ENCODE results near the gene NOP9.
A peak's percentile ranks its signal among the peaks of the same experiment; 100 is the strongest.

NOP9 gene, protein sequence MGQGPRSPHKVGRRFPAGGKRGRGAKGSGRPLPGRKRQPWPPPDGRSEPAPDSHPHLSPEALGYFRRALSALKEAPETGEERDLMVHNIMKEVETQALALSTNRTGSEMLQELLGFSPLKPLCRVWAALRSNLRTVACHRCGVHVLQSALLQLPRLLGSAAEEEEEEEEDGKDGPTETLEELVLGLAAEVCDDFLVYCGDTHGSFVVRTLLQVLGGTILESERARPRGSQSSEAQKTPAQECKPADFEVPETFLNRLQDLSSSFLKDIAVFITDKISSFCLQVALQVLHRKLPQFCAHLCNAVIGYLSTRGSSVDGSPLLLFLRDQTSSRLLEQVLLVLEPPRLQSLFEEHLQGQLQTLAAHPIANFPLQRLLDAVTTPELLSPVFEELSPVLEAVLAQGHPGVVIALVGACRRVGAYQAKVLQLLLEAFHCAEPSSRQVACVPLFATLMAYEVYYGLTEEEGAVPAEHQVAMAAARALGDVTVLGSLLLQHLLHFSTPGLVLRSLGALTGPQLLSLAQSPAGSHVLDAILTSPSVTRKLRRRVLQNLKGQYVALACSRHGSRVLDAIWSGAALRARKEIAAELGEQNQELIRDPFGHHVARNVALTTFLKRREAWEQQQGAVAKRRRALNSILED

DNA sequence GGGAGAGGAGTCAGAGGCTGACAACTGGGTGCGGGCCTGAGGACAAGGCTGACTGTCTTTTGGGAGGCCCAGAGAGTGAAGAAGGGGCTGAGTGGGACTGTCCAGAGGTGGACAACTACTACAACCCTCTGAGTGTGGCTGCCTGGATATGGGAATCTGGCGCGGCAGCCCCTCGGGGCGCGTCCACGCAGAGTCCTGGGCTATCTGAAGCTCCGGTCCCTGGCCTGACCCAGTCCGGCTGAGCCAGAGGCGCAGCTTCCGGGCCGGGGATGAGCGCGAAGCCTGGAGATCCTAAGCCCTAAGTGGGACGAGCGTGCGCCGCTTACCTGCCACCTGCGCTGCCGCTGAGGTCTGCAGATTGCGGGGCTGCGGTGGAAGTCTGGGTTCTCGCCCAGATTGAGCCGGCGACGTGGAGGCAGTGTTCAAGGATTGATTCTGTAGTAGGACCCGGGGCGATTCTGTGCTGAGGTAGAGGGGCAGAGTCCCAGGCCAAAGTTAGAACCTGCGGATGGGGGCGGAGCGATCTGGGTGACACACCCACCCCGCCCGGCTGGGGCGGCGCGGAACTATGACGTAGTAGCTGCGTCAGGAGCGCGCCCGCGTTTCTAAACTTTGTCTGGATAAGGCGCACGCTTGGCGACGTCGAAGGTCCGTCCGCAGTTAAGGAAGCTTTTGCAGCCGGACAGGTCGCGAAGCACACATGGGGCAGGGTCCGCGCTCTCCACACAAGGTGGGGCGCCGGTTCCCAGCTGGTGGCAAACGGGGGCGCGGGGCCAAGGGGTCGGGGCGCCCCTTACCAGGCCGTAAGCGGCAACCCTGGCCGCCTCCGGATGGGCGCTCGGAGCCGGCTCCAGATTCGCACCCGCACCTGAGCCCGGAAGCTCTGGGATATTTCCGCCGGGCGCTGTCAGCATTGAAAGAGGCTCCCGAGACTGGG, at the start of gene NOP9, which contains the start of gene DHRS1:
Gene NOP9 (plus strand): TSS at position 596 of the 937 bp plus-strand sequence. CDS start 105 bp downstream, at position 701.
Gene DHRS1 (minus strand): TSS at position 526 of the 937 bp plus-strand sequence. CDS start 674 bp downstream, outside the sequence.
- peak; percentile 92 for DNase-seq (ENCODE audit: low spot score)

DNA sequence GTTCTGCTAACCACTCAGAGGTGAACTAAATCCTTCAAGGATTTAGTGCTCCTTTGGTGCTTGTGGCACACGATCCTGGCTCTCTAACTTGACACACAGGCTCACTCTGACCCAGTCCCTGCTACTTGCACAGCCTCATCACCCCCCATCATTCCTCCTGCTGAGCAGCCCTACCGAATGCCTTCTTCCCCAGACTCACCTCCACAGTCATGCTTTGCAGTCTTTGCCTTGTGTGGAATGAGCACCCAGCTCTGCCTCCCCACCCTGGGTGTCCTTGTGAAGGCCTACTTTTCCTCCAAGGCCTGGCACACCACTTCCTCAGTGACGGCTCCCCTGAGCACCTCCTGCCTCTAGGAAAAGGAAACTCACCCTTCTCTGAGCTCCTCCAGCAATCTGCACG, 49.3 kb upstream of the NOP9 start:
- no peak for DNase-seq (ENCODE audit: low spot score)

DNA sequence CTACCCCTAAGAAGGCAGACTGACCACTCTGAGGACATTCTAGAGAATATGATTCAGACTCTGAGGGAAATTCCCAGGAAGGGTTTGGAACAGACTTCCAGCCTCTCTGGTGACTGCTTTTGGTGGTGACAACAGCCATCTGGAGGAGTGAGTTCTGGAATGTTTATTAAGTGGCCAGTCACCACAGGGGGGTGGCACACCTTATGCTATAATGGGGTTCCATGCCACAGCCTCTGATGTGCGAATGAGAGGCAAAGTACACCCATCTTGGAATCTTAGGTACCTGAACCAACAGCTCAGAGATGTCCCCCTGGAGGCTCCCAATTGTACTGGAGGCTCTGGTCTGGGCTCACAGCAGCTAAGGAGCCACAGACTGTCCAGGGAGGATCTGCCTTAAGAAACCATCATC, 47.8 kb upstream of the NOP9 start:
- DNase-seq (ENCODE audit: low spot score) = no peak

DNA sequence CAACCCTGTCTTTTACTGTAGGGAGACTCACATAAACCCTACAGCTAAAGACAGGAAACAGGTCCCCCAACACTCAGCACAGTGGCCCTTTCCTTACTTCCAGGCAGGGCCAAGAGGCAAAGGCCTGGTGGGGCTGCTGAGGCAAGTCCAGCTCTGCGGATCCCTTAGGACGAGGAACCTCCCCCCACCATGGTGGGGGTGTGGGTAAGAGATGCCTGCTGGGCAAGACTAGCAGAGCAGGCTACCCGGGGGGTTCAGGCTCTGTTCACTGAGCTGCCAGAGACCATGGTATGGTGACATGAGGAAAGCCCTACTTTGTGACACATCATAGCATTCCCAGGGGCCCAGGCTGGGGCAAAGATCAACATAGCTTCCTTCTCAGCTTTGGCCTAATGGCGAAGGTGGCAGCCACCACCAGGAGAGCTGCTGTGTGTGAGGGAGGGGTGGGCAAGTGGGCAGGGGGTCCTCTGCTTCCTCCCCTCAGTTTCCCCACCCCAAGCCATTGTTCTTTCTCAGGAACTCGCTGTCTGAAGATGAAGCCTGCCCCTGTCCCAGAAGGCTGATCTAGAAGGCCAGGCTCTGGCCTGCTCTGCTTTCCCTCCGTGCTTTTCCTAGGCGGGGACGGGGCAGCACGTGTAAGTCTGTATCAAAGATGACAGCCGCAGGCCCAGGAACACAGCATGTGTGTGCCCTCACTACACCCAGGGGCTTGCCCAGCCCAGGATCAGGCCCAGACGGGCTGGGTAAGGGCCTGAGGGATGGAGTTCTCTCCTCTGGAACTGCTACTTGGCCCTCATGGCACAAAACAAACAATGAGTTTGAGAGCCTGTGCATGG, 47.1 kb upstream of the NOP9 start:
- DNase-seq (ENCODE audit: low spot score) = no peak

DNA sequence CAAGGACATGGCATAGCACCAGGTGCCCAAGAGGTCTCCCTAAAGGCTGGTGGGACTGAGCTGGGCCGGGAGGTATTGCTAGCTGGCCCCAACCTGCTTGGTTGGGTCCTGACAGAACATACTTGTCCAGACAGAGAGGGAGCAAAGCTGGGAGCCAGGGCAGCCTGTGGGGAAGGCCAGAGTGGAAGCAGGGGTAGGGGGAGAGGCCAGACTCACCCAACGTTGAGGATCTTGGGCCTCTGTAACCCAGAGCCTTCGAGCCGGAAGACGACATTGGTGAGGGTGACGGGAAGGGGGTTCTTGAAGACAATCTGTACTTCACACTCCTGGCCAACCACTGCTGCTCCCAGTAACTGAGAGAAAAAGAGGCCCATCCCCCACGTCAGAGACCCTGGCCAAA, 45.7 kb upstream of the NOP9 start:
- DNase-seq (ENCODE audit: low spot score) = no peak

DNA sequence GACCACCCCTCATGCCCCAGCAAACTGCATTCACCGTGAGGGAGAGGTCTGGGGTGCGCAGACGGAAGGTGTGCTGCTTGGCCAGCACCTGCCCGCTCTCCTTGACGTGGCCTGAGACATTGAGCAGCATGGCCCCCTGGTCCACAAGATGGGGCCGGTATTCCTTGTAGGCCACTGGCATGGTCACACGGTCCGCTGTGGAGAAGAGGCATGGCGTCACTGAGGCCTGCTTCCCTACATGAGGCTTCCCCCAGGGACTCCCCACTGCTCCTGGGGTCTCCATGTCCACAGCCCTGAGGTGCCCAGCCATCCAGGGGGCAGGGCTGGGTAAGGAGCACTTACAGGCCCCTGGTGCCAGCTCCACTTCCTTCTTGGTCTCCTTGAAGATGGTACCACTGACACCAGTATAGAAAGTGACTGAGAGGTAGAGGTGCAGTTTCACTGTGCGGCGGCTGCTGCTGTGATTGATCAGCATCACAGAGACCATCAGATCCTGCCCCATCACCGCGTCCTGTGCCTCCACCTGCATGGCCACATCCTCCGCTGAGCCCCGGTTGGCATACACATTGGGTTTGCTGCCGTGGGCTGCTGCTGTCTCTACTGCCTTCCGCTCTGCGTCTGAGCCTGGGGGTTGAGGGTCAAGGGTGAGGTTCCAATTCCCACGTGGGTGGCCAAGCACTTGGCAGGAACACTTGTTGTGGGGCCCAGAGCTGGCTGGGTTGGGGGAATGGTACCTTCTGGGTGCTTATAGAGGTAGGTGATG, 44.8 kb upstream of the NOP9 start:
- no peak for DNase-seq (ENCODE audit: low spot score)

DNA sequence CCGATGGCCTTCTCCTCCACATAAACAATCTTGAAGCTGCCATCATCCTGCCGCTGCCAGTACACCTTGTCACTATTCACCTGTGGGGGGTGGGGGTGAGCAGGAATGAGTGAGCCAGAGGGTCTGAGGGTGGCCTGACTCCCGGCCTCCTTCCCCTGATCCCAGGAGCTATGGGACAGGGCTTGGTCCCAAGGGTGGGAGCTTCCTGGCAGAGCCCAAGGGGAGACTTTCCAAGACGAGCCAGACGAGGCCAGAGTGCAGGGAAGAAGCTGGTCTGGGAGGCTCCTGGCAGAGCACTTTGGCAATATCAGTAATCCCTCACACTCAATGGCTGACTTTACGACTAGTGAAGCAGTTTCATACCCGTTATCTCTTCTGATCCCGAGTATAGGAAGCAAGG, 44.2 kb upstream of the NOP9 start:
- DNase-seq (ENCODE audit: low spot score) = no peak

DNA sequence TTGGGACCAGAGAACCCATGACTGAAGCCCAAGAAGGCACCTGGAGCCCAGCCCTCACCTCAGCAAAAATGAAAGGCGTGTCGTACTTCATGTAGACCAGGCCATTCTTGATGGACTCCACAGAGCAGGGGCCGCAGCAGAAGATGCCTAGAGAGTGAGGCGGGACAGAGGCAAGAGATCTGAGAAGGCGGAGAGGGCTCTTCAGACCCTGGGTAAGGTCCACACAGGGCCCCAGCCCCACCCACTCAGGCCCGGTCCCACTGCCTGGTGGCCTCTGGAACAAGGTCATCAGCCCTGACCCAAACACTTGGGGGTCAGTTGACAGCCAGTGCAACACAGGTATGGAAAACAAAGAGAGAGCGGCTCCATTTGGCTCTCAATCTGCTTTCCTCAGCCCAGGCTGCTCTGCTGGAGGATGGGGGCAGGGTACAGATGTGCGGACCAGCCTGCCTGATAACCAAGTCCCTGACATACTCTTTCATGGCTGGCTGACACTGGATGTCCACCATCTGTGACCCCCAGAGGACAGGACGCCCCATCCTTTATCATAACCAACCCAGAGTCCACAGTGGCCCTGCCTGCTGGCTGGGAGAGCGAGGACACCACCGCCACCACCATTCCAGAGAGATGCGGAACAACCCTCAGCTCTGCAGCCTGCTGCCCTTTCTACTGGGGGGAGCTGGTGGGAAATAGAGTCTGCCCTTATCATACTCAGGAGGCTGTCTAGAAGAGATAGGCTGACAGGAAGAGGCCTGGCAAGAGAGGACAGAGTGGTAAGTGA, 43.5 kb upstream of the NOP9 start:
- DNase-seq (ENCODE audit: low spot score) = no peak

DNA sequence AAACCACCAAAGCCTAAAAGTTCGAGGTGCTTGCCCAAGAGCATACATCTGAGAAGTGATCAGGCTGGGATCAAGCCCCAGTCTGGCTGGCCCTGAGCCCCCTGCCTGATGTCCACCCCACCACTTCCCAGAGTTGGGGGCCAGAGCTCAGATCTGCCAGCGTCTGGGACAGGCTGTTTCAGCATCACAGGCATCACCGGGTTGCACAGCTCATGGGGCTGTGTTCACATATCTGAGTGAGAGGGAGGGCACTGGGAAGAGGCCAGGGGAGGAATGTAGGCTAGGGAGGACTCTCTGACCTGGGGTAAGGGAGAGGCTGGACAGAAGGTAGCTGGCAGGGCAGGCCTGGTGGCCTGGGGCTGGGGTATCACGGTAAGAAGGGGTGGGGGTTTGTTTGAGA, 42.7 kb upstream of the NOP9 start:
- no peak for DNase-seq (ENCODE audit: low spot score)

DNA sequence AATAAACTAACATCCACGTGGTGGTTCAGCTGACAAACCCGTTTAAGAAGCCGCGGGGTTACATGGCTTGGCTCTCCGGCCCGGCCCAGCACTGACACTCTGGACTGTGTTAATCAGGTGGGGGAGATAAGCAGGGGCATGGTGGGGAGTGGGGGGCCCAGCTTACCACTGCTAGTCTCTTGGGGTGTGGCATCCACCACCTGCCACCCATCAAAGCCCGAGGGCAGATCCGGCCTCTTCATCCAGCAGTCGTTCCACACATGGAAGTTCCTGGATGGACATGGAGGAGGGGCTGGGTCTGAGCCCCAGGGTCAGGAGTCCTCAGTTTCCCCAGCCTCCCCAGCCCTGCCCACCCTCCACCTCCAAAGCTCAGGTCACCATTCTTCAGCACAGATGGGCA, 41.5 kb upstream of the NOP9 start:
- DNase-seq (ENCODE audit: low spot score) = no peak

DNA sequence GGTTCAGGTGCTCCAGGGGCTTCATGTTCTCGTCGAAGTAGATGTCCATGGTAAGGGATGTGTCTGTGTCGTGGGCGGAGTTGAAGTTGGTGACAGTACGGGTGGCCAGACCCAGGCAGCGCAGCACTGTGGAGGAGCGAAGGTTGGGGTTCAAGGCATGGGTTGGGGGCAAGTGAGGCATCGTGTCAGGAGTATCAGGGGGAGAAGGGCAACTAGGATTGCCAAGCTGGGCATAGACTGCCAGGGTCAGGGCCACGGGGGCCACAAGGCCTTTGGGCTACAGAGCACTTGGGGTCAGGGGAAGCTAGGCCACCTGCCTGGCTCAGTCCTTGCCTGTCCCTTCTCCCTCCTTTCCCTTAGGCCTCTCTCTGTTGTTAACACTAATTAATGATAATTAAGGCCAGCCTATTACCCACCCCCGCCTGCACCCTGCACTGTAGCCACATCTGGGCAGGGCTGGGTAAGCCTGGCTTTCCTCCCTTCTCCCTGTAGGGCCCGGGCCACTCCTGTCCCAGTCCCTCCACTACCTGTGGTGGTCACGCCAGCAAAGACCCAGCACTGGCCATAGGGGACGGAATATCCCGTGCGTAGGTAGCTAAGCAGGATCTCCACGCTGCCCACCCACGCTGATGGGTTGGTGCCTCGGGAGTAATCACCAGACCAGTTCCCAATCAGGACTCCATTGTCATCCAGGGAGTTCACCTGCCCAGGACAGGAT, 40.9 kb upstream of the NOP9 start:
- no peak for DNase-seq (ENCODE audit: low spot score)

DNA sequence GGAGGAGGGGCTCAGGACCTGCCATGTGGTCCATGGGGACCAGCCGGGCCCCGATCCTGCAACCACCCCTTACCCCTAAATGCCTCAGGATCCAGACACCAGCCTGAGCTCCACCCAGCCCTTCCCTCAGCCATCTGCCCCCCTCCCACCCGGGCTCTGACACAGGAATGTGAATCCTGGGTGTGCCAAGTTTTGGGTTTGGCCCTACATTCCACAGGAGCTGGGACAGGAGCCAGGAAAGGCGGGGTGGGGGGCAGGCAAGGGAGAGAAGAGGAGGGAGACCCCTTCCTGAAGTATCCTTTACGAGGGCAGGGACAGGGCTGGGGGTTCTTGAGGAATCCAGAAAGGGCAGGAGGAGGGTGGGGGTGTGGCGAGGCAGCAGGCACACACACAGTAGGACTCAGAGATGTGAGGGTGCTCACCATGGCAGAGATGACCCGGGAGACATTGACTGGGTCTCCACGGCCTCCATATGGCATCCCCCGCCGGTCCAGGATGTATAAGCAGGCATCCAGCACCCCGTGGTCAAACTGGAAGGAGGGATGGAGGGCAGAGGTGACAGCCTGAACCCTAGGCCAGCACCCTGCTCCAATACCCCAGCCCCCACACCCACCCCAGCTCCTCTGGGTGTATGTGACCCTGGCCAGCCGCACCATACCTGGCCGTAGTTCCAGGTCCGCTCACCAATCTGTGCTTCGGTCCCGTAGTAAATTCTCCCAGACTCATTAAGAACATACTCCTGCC, 40.2 kb upstream of the NOP9 start:
- DNase-seq (ENCODE audit: low spot score) = no peak

DNA sequence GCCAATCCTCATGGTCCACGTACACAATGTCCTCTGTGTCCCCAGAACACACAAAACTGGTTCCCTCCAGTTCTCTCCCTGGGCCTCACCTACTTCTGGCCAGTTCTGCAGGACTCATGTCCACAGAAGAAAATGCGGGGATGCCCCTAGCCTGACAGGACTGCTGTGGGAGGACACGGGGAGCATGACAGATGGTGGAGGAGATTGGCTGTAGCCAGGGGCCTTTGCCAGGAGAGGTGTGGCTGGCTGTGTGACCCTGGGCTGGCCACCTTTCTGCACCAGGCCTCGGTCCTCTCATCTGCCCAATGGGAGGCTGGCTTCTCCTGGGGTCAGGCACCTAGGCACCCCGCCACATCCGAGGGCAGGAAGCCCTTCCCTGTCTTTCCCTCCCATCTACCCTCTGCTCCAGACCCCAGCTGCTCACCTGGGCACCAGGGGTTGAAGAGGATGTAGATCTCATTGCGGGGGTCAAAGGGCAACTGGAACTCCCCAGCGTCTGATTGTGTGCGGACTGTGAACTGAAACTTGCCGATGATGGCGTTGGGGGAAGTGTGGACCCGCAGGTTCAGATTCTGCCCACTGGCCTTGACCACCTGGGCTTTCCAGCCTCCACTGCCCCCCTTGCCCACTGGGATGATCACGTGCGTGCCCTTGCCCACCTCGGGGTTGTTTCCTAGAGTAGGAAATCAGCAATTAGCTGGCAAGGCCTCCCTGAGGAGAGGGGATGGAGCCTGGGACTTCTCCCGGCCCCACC, 39.4 kb upstream of the NOP9 start:
- no peak for DNase-seq (ENCODE audit: low spot score)

DNA sequence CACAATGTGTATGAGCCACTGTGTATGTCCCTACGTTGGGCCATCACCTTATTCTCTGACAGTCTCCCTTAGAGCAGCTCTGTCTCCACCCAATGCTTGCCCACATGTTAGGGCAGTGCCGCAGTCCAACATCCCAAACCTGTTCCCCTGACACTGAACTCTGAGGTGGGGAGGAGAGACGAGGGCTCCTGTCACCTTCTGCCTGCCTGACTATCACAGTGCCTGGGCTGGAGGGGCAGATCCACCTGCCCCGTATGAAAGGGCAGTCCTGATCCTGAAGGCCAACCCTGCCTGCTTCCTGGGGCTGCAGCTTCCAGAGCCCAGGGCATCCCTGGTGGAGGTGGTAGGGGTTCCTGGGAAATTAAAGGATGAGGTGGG, 38.9 kb upstream of the NOP9 start:
- DNase-seq (ENCODE audit: low spot score) = no peak

DNA sequence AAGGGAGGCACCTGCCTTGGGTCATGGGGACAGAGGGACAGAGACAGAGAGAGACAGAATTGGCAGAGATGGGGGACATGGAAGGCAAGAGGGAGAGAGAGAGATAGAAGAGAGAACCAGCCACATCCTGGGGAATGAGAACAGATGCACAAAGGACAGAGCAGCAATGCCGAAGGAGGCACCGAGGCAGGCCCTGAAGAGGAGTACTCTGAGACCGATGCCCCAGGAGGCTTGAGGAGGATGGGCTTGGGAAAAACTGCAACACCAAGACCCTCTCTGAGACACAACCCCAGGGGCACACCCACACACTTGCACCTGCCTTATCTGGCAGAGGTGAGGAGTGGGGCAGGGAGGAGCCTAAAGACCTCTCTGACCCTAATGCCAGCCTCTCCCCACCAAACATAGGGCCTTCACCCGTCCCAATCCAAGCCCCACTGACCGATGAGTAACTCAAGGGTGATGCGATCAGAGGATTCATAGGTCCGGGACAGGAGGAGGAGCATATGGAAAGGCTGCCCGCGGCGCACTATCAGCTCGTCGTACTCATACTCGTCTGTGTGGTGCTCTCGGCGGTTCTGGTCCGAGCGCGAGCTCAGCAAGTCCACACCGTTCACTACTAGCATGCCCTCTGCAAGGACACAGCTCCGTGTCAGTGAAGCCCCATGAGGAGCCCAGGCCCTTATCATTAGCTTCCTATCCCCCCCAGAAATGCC, 38.2 kb upstream of the NOP9 start:
- no peak for DNase-seq (ENCODE audit: low spot score)

DNA sequence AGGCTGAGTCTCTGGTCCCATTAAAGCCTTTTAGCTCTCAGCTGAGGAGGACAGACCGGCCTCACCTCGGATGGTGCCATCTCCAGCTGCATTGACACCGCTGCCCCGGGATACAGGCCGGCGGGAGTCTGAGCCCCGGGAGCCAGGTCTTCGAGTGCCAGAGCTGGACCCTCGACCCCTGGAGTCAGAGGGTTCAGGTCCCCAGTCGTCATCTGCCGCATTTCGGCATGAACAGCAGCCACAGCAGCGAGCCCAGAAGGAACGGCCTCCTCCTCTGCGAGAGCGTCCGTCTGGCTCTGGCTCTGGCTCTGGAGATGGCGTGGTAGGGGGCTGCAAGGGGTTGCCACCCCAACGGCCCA, 37.7 kb upstream of the NOP9 start:
- DNase-seq (ENCODE audit: low spot score) = no peak

Data from activated CD4-positive, alpha-beta T cell treated with anti-CD3 and anti-CD28 coated beads, Interleukin-2, Interleukin-4, amounts not matched to agents 100 ng/mL and 50 ng/mL, durations not matched to agents 16 hours and 8 hours (primary cell).